Mesendoderm (in vitro differentiated cells): ENCODE measurements around the gene ZNF497.

Source experiments
- DNase-seq: peaks from one replicate; pipeline ENCODE4 v3.0.0; 2013
- H2AK5ac ChIP-seq: 2 replicates; pipeline ENCODE4 v1.6.1; 2013; ENCODE audit warnings: low read length, inconsistent platforms
- H2BK120ac ChIP-seq: 2 replicates; pipeline ENCODE4 v1.6.1; 2013; ENCODE audit warnings: low read depth, mild to moderate bottlenecking, low read length, moderate library complexity, mixed read lengths
- H2BK15ac ChIP-seq: replicated peaks from 2 replicates; pipeline ENCODE4 v1.6.1; 2013; ENCODE audit warnings: low read depth, mild to moderate bottlenecking, moderate library complexity
- H2BK5ac ChIP-seq: 2 replicates; pipeline ENCODE4 v1.6.1; 2013; ENCODE audit warnings: low read length, inconsistent platforms
- H3K18ac ChIP-seq: 2 replicates; pipeline ENCODE4 v1.6.1; 2013; ENCODE audit warnings: mild to moderate bottlenecking, low read length, mixed read lengths
- H3K23ac ChIP-seq: one replicate; pipeline ENCODE4 v1.6.1; 2013; ENCODE audit warnings: low read length
- H3K27ac ChIP-seq: 2 replicates; pipeline ENCODE4 v1.5.1; 2013; ENCODE audit warnings: low read depth, mild to moderate bottlenecking, inconsistent platforms, low read length, moderate library complexity
- H3K27me3 ChIP-seq: 2 replicates; pipeline ENCODE4 v1.6.1; 2013; ENCODE audit warnings: low read length, control low read depth, mild to moderate bottlenecking, inconsistent platforms; ENCODE audit not compliant: insufficient read depth, poor library complexity
- H3K36me3 ChIP-seq: 2 replicates; pipeline ENCODE4 v1.6.1; 2013; ENCODE audit warnings: low read length, inconsistent platforms; ENCODE audit not compliant: control insufficient read depth, insufficient read depth
- H3K4ac ChIP-seq: one replicate; pipeline ENCODE4 v1.6.1; 2013; ENCODE audit warnings: low read depth, mild to moderate bottlenecking, low read length, moderate library complexity
- H3K4me1 ChIP-seq: 2 replicates; pipeline ENCODE4 v1.6.1; 2013; ENCODE audit warnings: low read depth, low read length, inconsistent platforms; ENCODE audit not compliant: control insufficient read depth
- H3K4me2 ChIP-seq: 2 replicates; pipeline ENCODE4 v1.6.1; 2013; ENCODE audit warnings: low read length
- H3K4me3 ChIP-seq: 2 replicates; pipeline ENCODE4 v1.5.1; 2013; ENCODE audit warnings: mild to moderate bottlenecking, low read length
- H3K56ac ChIP-seq: one replicate; pipeline ENCODE4 v1.6.1; 2013; ENCODE audit warnings: low read length
- H3K79me1 ChIP-seq: 2 replicates; pipeline ENCODE4 v1.6.1; 2013; ENCODE audit warnings: low read length, inconsistent platforms
- H3K79me2 ChIP-seq: 2 replicates; pipeline ENCODE4 v1.6.1; 2013; ENCODE audit warnings: mild to moderate bottlenecking, low read length; ENCODE audit not compliant: control insufficient read depth, insufficient read depth
- H3K9ac ChIP-seq: 2 replicates; pipeline ENCODE4 v1.6.1; 2013; ENCODE audit warnings: low read length, inconsistent platforms
- H4K5ac ChIP-seq: one replicate; pipeline ENCODE4 v1.6.1; 2013; ENCODE audit warnings: low read length
- H4K8ac ChIP-seq: one replicate; pipeline ENCODE4 v1.6.1; 2013; ENCODE audit warnings: low read depth, mild to moderate bottlenecking, control low read depth, low read length, moderate library complexity
- WGBS: extraction: QIAGEN DNeasy Blood & Tissue Kit; methylation state at CpG from one replicate; pipeline ENCODE4 v1.1.7; 2013; ENCODE audit warnings: low lambda C conversion rate, missing lambda C conversion rate; ENCODE audit not compliant: insufficient coverage; ENCODE audit errors: extremely low coverage; 5-methylcytosine and 5-hydroxymethylcytosine counted together

Gene ZNF497

GRCh38 chr19:58355908-58356765 is 6.4 kb downstream of the ZNF497 start:
- Histone ChIP-seq H3K18ac (no peak overlapping the region), H3K36me3 (no peaks in the 10 kb centered on the region), H3K79me1 (no peaks in the 10 kb centered on the region), H3K23ac (no peak overlapping the region), H3K4me3 (no peak overlapping the region), H2AK5ac (no peak overlapping the region), H3K4ac (no peak overlapping the region), H4K5ac (no peak overlapping the region), H3K56ac (no peak overlapping the region), H3K9ac (no peak overlapping the region), H3K4me2 (no peak overlapping the region), H2BK15ac (no peak overlapping the region), H3K4me1 (no peaks in the 10 kb centered on the region), H3K27ac (no peak overlapping the region), H2BK5ac (no peak overlapping the region), H4K8ac (no peak overlapping the region), H3K27me3 (no peaks in the 10 kb centered on the region), H2BK120ac (no peak overlapping the region), H3K79me2 (no peaks in the 10 kb centered on the region)
- no peak for DNase-seq
- WGBS, result no CpG with 5 or more reads among the region's 94 CpGs

DNA sequence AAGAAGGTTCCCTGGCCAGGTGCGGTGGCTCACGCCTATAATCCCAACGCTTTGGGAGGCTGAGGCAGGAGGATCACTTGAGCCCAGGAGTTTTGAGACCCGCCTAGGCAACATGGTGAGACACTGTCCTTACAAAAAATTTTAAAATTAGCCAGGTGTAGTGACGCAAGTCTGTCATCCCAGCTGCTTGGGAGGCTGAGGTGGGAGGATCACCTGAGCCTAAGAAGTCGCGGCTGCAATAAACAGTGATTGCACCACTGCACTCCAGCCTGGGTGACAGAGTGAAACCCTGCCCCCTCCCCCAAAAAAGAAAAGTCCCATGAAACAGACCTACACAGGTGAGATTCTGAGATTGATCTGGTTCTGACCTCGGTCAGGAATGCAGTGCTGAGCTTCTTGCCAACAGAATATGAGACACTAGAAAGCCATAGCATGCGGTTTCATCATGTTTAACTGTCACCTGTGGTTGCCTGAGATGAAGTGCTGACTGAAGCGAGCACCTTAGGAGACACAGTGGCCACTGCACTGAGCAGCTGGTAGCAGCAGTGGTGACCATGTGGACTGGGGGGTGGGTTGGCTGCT is 7.2 kb downstream of the ZNF497 start:
- no peak overlapping the region for H2BK5ac ChIP-seq
- no peak overlapping the region for H2AK5ac ChIP-seq
- H3K27me3 ChIP-seq, result no peaks in the 10 kb centered on the region
- no peaks in the 10 kb centered on the region for H3K36me3 ChIP-seq
- no peak overlapping the region for H4K8ac ChIP-seq
- no peak overlapping the region for H2BK120ac ChIP-seq
- no peak for DNase-seq
- H3K4me3 ChIP-seq, result no peak overlapping the region
- H3K4ac ChIP-seq, result no peak overlapping the region
- H3K56ac ChIP-seq, result no peak overlapping the region
- H2BK15ac ChIP-seq, result no peak overlapping the region
- no peak overlapping the region for H3K9ac ChIP-seq
- H3K18ac ChIP-seq, result no peak overlapping the region
- H3K79me2 ChIP-seq, result no peaks in the 10 kb centered on the region
- no CpG with 5 or more reads among the region's 10 CpGs for WGBS
- no peak overlapping the region for H3K4me2 ChIP-seq
- no peaks in the 10 kb centered on the region for H3K79me1 ChIP-seq
- H3K4me1 ChIP-seq, result no peaks in the 10 kb centered on the region
- no peak overlapping the region for H3K27ac ChIP-seq
- H4K5ac ChIP-seq, result no peak overlapping the region
- H3K23ac ChIP-seq, result no peak overlapping the region

DNA sequence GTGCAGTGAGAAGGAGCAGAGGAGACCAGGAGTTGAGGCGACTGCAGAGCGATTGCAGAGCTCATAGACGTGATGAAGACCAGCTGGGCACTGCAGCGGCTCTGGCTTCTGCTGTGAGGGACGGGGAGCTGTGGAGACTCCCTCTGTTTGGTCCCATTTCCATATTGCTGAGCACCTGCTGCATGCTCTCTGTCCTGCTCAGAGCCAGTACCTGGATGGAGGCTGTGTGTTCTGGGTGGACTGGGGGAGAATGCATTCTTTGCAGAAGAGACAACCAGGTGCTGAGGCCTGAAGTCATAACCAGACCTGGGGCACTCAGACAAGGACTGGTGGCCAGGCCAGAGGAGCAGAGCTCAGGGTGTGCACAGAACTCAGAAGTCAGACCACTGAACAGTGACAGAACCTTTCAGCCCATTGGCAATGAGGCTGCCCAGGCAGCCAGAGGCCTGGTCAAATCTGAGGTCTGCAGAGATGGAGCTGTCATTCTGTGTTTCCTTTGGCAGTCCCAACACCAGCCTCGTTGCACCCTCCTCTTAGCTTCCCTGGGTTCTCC is 8.0 kb downstream of the ZNF497 start:
- no CpG with 5 or more reads among the region's 6 CpGs for WGBS
- Histone ChIP-seq H3K27me3 (no peaks in the 10 kb centered on the region), H4K5ac (no peak overlapping the region), H3K27ac (no peak overlapping the region), H2BK15ac (no peak overlapping the region), H3K36me3 (no peaks in the 10 kb centered on the region), H2BK5ac (no peak overlapping the region), H2AK5ac (no peak overlapping the region), H2BK120ac (no peak overlapping the region), H3K4me1 (no peaks in the 10 kb centered on the region), H3K4me3 (no peak overlapping the region), H3K4me2 (no peak overlapping the region), H3K18ac (no peak overlapping the region), H3K23ac (no peak overlapping the region), H3K56ac (no peak overlapping the region), H3K4ac (no peak overlapping the region), H3K79me1 (no peaks in the 10 kb centered on the region), H4K8ac (no peak overlapping the region), H3K79me2 (no peaks in the 10 kb centered on the region), H3K9ac (no peak overlapping the region)
- no peak for DNase-seq

DNA sequence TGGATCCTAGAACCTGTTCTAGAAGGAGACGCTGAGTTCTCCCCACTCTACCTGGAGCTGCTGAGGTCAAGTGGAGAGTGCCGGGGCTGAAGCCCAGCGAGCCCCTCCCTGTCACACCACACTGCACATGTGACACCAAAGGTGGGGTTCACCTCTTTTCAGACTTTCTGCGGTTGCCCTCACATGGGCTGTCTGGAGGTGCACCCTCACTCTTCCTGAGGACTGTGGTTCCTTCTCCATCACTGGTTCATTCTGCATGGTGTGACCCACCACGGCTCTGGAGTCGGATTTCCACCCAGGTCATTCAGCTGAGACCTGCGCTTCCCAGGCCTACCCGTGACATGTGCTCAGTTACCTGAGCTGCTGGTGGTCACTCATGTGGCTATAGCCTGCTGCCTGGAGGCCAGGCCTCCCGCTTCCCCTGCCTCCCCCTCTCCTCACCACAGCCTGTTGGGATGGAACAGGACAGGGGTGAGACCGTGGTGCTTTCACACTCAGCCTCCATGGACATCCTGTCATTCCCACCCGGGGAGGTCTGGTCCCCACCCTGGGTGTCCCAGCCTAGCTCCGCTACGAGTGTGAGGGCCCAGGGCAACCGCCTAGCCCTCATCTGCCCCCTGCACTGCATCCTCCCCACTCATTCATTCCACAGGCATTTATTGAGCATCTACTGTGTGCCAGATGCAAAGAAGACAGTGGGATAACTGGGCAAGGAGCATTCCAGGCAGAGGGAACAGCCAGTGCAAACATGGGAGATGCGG is 8.7 kb downstream of the ZNF497 start:
- Histone ChIP-seq H3K79me2 (no peaks in the 10 kb centered on the region), H3K4ac (no peak overlapping the region), H3K36me3 (no peaks in the 10 kb centered on the region), H4K8ac (no peak overlapping the region), H2BK5ac (no peak overlapping the region), H3K27me3 (no peaks in the 10 kb centered on the region), H3K4me2 (no peak overlapping the region), H3K79me1 (no peaks in the 10 kb centered on the region), H2BK120ac (no peak overlapping the region), H3K9ac (no peak overlapping the region), H3K18ac (no peak overlapping the region), H2AK5ac (no peak overlapping the region), H4K5ac (no peak overlapping the region), H3K4me3 (no peak overlapping the region), H3K56ac (no peak overlapping the region), H2BK15ac (no peak overlapping the region), H3K4me1 (no peaks in the 10 kb centered on the region), H3K27ac (no peak overlapping the region), H3K23ac (no peak overlapping the region)
- no peak for DNase-seq
- no CpG with 5 or more reads among the region's 15 CpGs for WGBS

GRCh38 chr19:58352760-58353671 is 9.5 kb downstream of the ZNF497 start, which contains the start of gene A1BG:
TSS of gene A1BG (minus strand) at chr19:58353492. CDS start at chr19:58353437, 55 bp downstream.
- no peaks in the 10 kb centered on the region for H3K79me1 ChIP-seq
- no peak within 1 kb of the TSS for H2BK15ac ChIP-seq

More at GRCh38 chr19:58352760-58353671, 9.5 kb downstream of the ZNF497 start, which contains the start of gene A1BG:
- Histone ChIP-seq H3K27ac (no peak within 1 kb of the TSS), H4K5ac (no peak within 1 kb of the TSS), H3K9ac (no peak within 1 kb of the TSS), H4K8ac (no peak within 1 kb of the TSS), H3K4ac (no peak within 1 kb of the TSS), H2BK120ac (no peak within 1 kb of the TSS), H3K79me2 (no peaks in the 10 kb centered on the region), H3K23ac (no peak within 1 kb of the TSS), H3K4me3 (no peak within 1 kb of the TSS), H3K36me3 (no peaks in the 10 kb centered on the region), H3K4me1 (no peaks in the 10 kb centered on the region), H2AK5ac (no peak within 1 kb of the TSS), H2BK5ac (no peak within 1 kb of the TSS), H3K27me3 (no peaks in the 10 kb centered on the region), H3K4me2 (no peak within 1 kb of the TSS), H3K18ac (no peak within 1 kb of the TSS), H3K56ac (no peak within 1 kb of the TSS)
- no CpG with 5 or more reads among the region's 26 CpGs for WGBS
- no peak for DNase-seq
